GM23248 (cell line): ENCODE results near the gene COL26A1. TPM values are rescaled to one million over a fixed set of nuclear protein-coding genes. Genes with fewer than 3 reads are reported as not detected.

ENCODE experiments used
- DNase-seq: peaks from one replicate; pipeline ENCODE4 v3.0.0-alpha.2; 2015
- H2AFZ ChIP-seq: fragments of 200-600 bp; sonication (generic); 2 replicates; pipeline ENCODE4 v1.6.1; 2016; ENCODE audit warnings: antibody characterized with exemption
- H3F3A ChIP-seq: fragments of 200-600 bp; sonication (generic); 2 replicates; pipeline ENCODE4 v1.6.1; 2016; ENCODE audit warnings: mild to moderate bottlenecking, antibody characterized with exemption, mixed run types; ENCODE audit not compliant: insufficient read depth
- H3K27ac ChIP-seq: fragments of 200-600 bp; sonication (generic); 2 replicates; pipeline ENCODE4 v1.5.1; 2016; ENCODE audit warnings: mild to moderate bottlenecking
- H3K27me3 ChIP-seq: fragments of 200-600 bp; sonication (generic); replicated peaks from 2 replicates; pipeline ENCODE4 v1.6.1; 2016; ENCODE audit warnings: mild to moderate bottlenecking; ENCODE audit not compliant: insufficient read depth
- H3K36me3 ChIP-seq: fragments of 200-600 bp; sonication (generic); 2 replicates; pipeline ENCODE4 v1.6.1; 2016; ENCODE audit warnings: low read depth, mild to moderate bottlenecking
- H3K4me1 ChIP-seq: fragments of 200-600 bp; sonication (generic); 2 replicates; pipeline ENCODE4 v1.6.1; 2016; ENCODE audit warnings: mild to moderate bottlenecking; ENCODE audit not compliant: insufficient read depth
- H3K4me2 ChIP-seq: fragments of 200-600 bp; sonication (generic); one replicate; pipeline ENCODE4 v1.6.1; 2016; ENCODE audit warnings: mild to moderate bottlenecking; ENCODE audit not compliant: unreplicated experiment
- H3K4me3 ChIP-seq: fragments of 200-600 bp; sonication (generic); 2 replicates; pipeline ENCODE4 v1.5.1; 2016; ENCODE audit warnings: mild to moderate bottlenecking
- H3K79me2 ChIP-seq: fragments of 200-600 bp; sonication (generic); 2 replicates; pipeline ENCODE4 v1.6.1; 2016; ENCODE audit warnings: mild to moderate bottlenecking; ENCODE audit not compliant: insufficient read depth
- H3K9ac ChIP-seq: fragments of 200-600 bp; sonication (generic); 2 replicates; pipeline ENCODE4 v1.6.1; 2016; ENCODE audit warnings: mild to moderate bottlenecking
- H3K9me2 ChIP-seq: fragments of 200-600 bp; sonication (generic); 2 replicates; pipeline ENCODE4 v1.6.1; 2016; ENCODE audit warnings: mixed run types, mild to moderate bottlenecking, moderate library complexity; ENCODE audit not compliant: insufficient read depth
- H3K9me3 ChIP-seq: fragments of 200-600 bp; sonication (generic); one replicate; pipeline ENCODE4 v1.6.1; 2017; ENCODE audit warnings: low read depth
- H4K20me1 ChIP-seq: fragments of 200-600 bp; sonication (generic); 2 replicates; pipeline ENCODE4 v1.6.0; 2016; ENCODE audit not compliant: insufficient read depth
- EZH2 ChIP-seq: fragments of 200-600 bp; sonication (generic); IDR thresholded peaks from 2 replicates; pipeline ENCODE4 v1.6.1; 2018; ENCODE audit warnings: antibody characterized with exemption, mild to moderate bottlenecking; ENCODE audit not compliant: insufficient read depth, poor library complexity, severe bottlenecking
- EZH2phosphoT487 ChIP-seq: fragments of 200-600 bp; sonication (generic); IDR thresholded peaks from 2 replicates; pipeline ENCODE4 v1.6.1; 2018; ENCODE audit warnings: antibody characterized with exemption, moderate library complexity, mild to moderate bottlenecking, low read depth; ENCODE audit not compliant: insufficient read depth
- WGBS, 2 experiments: methylation state at CpG; one replicate each; pipeline ENCODE4 v1.1.6; 2015 to 2017; ENCODE audit warnings: low lambda C conversion rate in 2 of 2, low coverage in 1 of 2; ENCODE audit errors: missing lambda C conversion rate in 2 of 2; 5-methylcytosine and 5-hydroxymethylcytosine counted together
- in situ Hi-C: fragments of 300-500 bp; cut with MboI; formaldehyde crosslinking; loops from 2 replicates; pipeline ENCODE4 v1.15.0; 2020
- polyA plus RNA-seq: library from polyadenylated mRNA; unstranded; fragments of >200 nt; fragmentation: Nextera tagmentation; extraction: Ambion mirVana; gene quantifications from 2 replicates; pipeline ENCODE4 v1.2.1, GENCODE V29; 2016
- total RNA-seq: library from RNA; depleted of rRNA; stranded (reverse); fragments of >200 nt; shearing (Covaris generic); gene quantifications from 2 replicates; pipeline ENCODE4 v1.2.3, GENCODE V29; 2014

COL26A1 gene
- total and polyA plus RNA-seq, 2 experiments from 2014 or later, result not detected

- H3K79me2 ChIP-seq, result no peaks in the 10 kb centered on the region
- H3K4me3 ChIP-seq, result no peak overlapping the region
- H3F3A ChIP-seq, result no peaks in the 10 kb centered on the region
- no peak for TF ChIP-seq EZH2phosphoT487
- no peak for TF ChIP-seq EZH2
- 0 out of 2 replicates have a peak, but pooled peaks cover 8% of the 10 kb centered on the region for H3K27me3 ChIP-seq
- no peaks in the 10 kb centered on the region for H3K4me1 ChIP-seq
- no peak overlapping the region for H2AFZ ChIP-seq
- H4K20me1 ChIP-seq, result no peaks in the 10 kb centered on the region
- no peak overlapping the region for H3K9ac ChIP-seq
- no peak overlapping the region for H3K4me2 ChIP-seq
- no peak overlapping the region for H3K27ac ChIP-seq
- no peaks in the 10 kb centered on the region for H3K9me2 ChIP-seq
- WGBS, 2 experiments, result 40 to 43% methylated on average over 4 of the region's 4 CpGs
- H3K36me3 ChIP-seq, result no peaks in the 10 kb centered on the region
- no peak for DNase-seq
- in situ Hi-C loops, result loop anchor here (25.0 kb wide), 1 partner anchor 641 kb away; no protein-coding TSS in a partner anchor
- no peaks in the 10 kb centered on the region for H3K9me3 ChIP-seq
These were observed 233.3 kb downstream of the COL26A1 start for GRCh38 chr7:101595766-101596537.

GRCh38 chr7:101596898-101597297 lies 234.2 kb downstream of the COL26A1 start:
- 22 to 45% methylated on average over 1 of the region's 1 CpG for WGBS, 2 experiments
- Histone ChIP-seq H3K27me3 (0 out of 2 replicates have a peak, but pooled peaks cover 4% of the 10 kb centered on the region), H3K9me3 (no peaks in the 10 kb centered on the region), H3F3A (no peaks in the 10 kb centered on the region), H2AFZ (no peak overlapping the region), H4K20me1 (no peaks in the 10 kb centered on the region), H3K4me3 (no peak overlapping the region), H3K36me3 (no peaks in the 10 kb centered on the region), H3K9me2 (no peaks in the 10 kb centered on the region), H3K4me2 (no peak overlapping the region), H3K27ac (no peak overlapping the region), H3K79me2 (no peaks in the 10 kb centered on the region), H3K4me1 (no peaks in the 10 kb centered on the region), H3K9ac (no peak overlapping the region)
- TF ChIP-seq EZH2, result no peak
- TF ChIP-seq EZH2phosphoT487, result no peak
- no peak for DNase-seq
- in situ Hi-C loops, result loop anchor here (25.0 kb wide), 1 partner anchor 640 kb away; no protein-coding TSS in a partner anchor

GRCh38 chr7:101597941-101598340 lies 235.3 kb downstream of the COL26A1 start:
- no peaks in the 10 kb centered on the region for H3K36me3 ChIP-seq
- no peak overlapping the region for H3K9ac ChIP-seq
- H2AFZ ChIP-seq, result no peak overlapping the region
- no peaks in the 10 kb centered on the region for H3K4me1 ChIP-seq
- TF ChIP-seq EZH2 (no peak), EZH2phosphoT487 (no peak)
- WGBS, 2 experiments, result 71 to 72% methylated on average over 6 of the region's 6 CpGs
- no peak for DNase-seq
- 0 out of 2 replicates have a peak, but pooled peaks cover 4% of the 10 kb centered on the region for H3K27me3 ChIP-seq
- no peaks in the 10 kb centered on the region for H4K20me1 ChIP-seq
- no peaks in the 10 kb centered on the region for H3K9me3 ChIP-seq
- no peak overlapping the region for H3K4me3 ChIP-seq
- H3K9me2 ChIP-seq, result no peaks in the 10 kb centered on the region
- H3K79me2 ChIP-seq, result no peaks in the 10 kb centered on the region
- H3K4me2 ChIP-seq, result no peak overlapping the region
- in situ Hi-C loops, result loop anchor here (25.0 kb wide), 1 partner anchor 639 kb away; no protein-coding TSS in a partner anchor
- H3K27ac ChIP-seq, result no peak overlapping the region
- no peaks in the 10 kb centered on the region for H3F3A ChIP-seq

GRCh38 chr7:101598422-101598985 lies 235.8 kb downstream of the COL26A1 start:
- Histone ChIP-seq H3K4me1 (no peaks in the 10 kb centered on the region), H3K9me3 (no peaks in the 10 kb centered on the region), H4K20me1 (no peaks in the 10 kb centered on the region), H3K9me2 (no peaks in the 10 kb centered on the region), H3F3A (no peaks in the 10 kb centered on the region), H3K4me3 (no peak overlapping the region), H3K27me3 (0 out of 2 replicates have a peak, but pooled peaks cover 4% of the 10 kb centered on the region), H3K9ac (no peak overlapping the region), H3K27ac (no peak overlapping the region), H2AFZ (no peak overlapping the region), H3K36me3 (no peaks in the 10 kb centered on the region), H3K79me2 (no peaks in the 10 kb centered on the region), H3K4me2 (no peak overlapping the region)
- 74 to 75% methylated on average over 15 to 18 of the region's 18 CpGs for WGBS, 2 experiments
- in situ Hi-C loops, result loop anchor here (25.0 kb wide), 1 partner anchor 639 kb away; no protein-coding TSS in a partner anchor
- no peak for DNase-seq
- TF ChIP-seq EZH2phosphoT487 (no peak), EZH2 (no peak)
